Ectodermal cell (in vitro differentiated cells): ENCODE data around the gene PIMREG.

Source experiments
- H3K27ac ChIP-seq: 2 replicates; pipeline ENCODE4 v1.7.0; 2013; ENCODE audit warnings: mild to moderate bottlenecking, low read depth, low read length; ENCODE audit not compliant: insufficient read depth, poor library complexity, severe bottlenecking
- H3K27me3 ChIP-seq: 2 replicates; pipeline ENCODE4 v1.7.0; 2013; ENCODE audit warnings: mild to moderate bottlenecking, low read length; ENCODE audit not compliant: insufficient read depth, control insufficient read depth, poor library complexity, severe bottlenecking
- H3K36me3 ChIP-seq: one replicate; pipeline ENCODE4 v1.7.0; 2013; ENCODE audit warnings: low read length; ENCODE audit not compliant: control insufficient read depth, insufficient read depth
- H3K4me1 ChIP-seq: one replicate; pipeline ENCODE4 v1.7.0; 2013; ENCODE audit warnings: low read length; ENCODE audit not compliant: control insufficient read depth, insufficient read depth
- H3K4me3 ChIP-seq: 2 replicates; pipeline ENCODE4 v1.7.0; 2013; ENCODE audit warnings: low read depth, low read length, control low read depth; ENCODE audit not compliant: insufficient read depth
- H3K9me3 ChIP-seq: 2 replicates; pipeline ENCODE4 v1.7.0; 2013; ENCODE audit warnings: mild to moderate bottlenecking, low read length, moderate library complexity; ENCODE audit not compliant: control insufficient read depth
- WGBS, 2 experiments: methylation state at CpG; one replicate each; pipeline ENCODE4 v1.1.7; 2013; ENCODE audit warnings: missing lambda C conversion rate in 2 of 2; 5-methylcytosine and 5-hydroxymethylcytosine counted together

Gene PIMREG

GRCh38 chr17:6498356-6498755 lies 54.1 kb downstream of the PIMREG start:
- H3K9me3 ChIP-seq = no peaks in the 10 kb centered on the region
- no peak overlapping the region for H3K27ac ChIP-seq
- H3K27me3 ChIP-seq = no peaks in the 10 kb centered on the region
- no peaks in the 10 kb centered on the region for H3K36me3 ChIP-seq
- 91 to 94% methylated on average over 7 of the region's 7 CpGs for WGBS, 2 experiments
- no peak overlapping the region for H3K4me3 ChIP-seq
- peaks cover 32% of the 10 kb centered on the region for H3K4me1 ChIP-seq

- H3K27ac ChIP-seq = no peak overlapping the region
- no peaks in the 10 kb centered on the region for H3K27me3 ChIP-seq
- WGBS, 2 experiments = 88 to 89% methylated on average over 10 of the region's 10 CpGs
- H3K36me3 ChIP-seq = no peaks in the 10 kb centered on the region
- H3K4me3 ChIP-seq = no peak overlapping the region
- peaks cover 32% of the 10 kb centered on the region for H3K4me1 ChIP-seq
- H3K9me3 ChIP-seq = no peaks in the 10 kb centered on the region
Measured at GRCh38 chr17:6498901-6499540, 54.8 kb downstream of the PIMREG start.
